Mononuclear cell (primary cell): ENCODE measurements around the gene XPA. TPM values are rescaled to one million over a fixed set of nuclear protein-coding genes. Genes with fewer than 3 reads are reported as not detected.

Experiments
- H3K27me3 ChIP-seq: 2 replicates; pipeline ENCODE4 v1.6.0; 2011; ENCODE audit warnings: low read length, control low read depth; ENCODE audit not compliant: insufficient read depth
- H3K4me1 ChIP-seq: 2 replicates; pipeline ENCODE4 v1.5.1; 2011; ENCODE audit warnings: mild to moderate bottlenecking, low read length, control low read depth; ENCODE audit not compliant: insufficient read depth
- H3K4me3 ChIP-seq: 2 replicates; pipeline ENCODE4 v1.5.1; 2011; ENCODE audit warnings: mild to moderate bottlenecking, low read length, moderate library complexity
- H3K9me3 ChIP-seq: 2 replicates; pipeline ENCODE4 v1.5.1; 2011; ENCODE audit warnings: low read depth, mild to moderate bottlenecking, control low read depth, low read length
- total RNA-seq: library from RNA; depleted of rRNA; stranded (reverse); fragments of >200 nt; gene quantifications from one replicate; pipeline ENCODE4 v1.2.3, GENCODE V29; 2012

Gene XPA
- total RNA-seq, 1 donor = 20.5 TPM

DNA sequence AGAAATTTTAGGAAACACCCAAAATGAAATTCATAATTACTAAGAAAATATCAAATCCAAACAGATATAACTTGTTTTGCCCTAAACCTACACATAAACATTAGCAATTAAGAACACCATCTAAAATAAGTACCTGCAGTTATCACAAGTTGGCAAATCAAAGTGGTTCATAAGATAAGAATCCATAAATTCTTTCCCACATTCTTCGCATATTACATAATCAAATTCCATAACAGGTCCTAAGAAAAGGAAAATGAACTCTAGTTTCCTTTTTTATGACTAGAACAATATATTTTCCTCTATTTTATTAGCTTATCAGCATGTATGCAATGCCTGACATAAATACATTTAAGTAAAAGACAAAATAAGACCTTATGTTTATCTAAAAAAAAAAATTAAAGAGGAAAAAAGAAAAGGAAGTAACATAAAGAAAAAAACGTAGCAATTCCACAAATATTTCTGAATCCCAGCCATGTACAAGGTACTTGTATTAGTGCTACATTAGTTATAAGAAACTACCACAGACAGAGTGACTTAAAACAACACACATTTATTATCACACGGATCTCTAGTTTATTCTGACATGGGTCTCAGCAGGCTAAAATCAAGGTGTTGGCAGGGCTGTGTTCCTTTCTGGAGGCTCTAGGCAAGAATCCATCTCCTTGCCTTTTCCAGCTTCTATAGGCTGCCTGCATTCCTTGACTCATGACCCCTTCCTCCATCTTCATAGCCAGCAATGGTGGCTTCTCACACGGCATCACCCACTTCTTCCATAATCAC lies 7.5 kb downstream of the XPA start:
- Histone ChIP-seq H3K4me1 (peaks cover 7% of the 10 kb centered on the region), H3K27me3 (no peaks in the 10 kb centered on the region), H3K9me3 (no peaks in the 10 kb centered on the region), H3K4me3 (no peak overlapping the region)

- no peak overlapping the region for H3K4me3 ChIP-seq
Observed at GRCh38 chr9:97688654-97689053, 8.5 kb downstream of the XPA start.

DNA sequence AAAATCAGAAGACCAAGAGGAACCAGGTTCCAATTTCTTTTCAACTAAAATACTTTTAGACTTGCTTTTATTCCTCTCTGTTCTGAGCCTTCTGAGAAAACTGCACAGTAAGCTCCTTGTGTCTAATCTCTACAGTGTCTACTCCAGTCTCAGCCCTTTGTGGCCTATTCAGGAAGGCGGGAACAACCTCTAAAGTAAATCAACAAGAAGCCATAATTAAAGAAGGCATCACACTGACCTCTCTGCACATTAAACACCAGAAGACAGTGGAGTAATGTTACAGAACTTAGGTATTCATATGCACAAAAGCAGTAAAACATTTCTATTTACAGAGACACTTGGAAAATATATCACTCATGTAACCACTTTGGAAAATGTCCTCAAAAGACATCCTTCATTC lies 14.9 kb downstream of the XPA start:
- H3K4me3 ChIP-seq = no peak overlapping the region
- H3K9me3 ChIP-seq = no peaks in the 10 kb centered on the region
- no peaks in the 10 kb centered on the region for H3K4me1 ChIP-seq
- H3K27me3 ChIP-seq = no peaks in the 10 kb centered on the region

More at GRCh38 chr9:97688654-97689053, 8.5 kb downstream of the XPA start:
- Histone ChIP-seq H3K9me3 (no peaks in the 10 kb centered on the region), H3K4me1 (no peaks in the 10 kb centered on the region), H3K27me3 (no peaks in the 10 kb centered on the region)

DNA sequence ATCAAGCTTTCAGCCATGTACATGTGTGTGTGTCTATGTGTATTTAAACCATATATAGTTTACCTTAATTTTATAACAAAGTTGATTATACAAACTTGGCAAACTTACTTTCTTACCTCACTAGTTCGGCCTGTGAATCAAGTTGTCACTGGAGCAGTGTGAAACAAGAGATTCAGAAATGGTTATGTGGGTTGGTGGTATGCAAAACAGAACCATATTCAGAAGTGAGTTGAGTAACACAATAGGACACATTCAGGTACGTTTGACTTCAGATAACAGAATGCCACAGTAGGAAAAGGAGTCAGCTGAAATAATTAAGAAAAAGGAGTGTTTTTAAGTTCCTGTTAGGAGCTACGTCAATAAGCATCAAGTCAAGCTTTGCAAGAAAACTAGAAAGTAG lies 21.5 kb downstream of the XPA start:
- H3K27me3 ChIP-seq = no peaks in the 10 kb centered on the region
- no peak overlapping the region for H3K4me3 ChIP-seq
- no peaks in the 10 kb centered on the region for H3K9me3 ChIP-seq
- no peaks in the 10 kb centered on the region for H3K4me1 ChIP-seq

GRCh38 chr9:97673922-97674321 lies 23.2 kb downstream of the XPA start:
- Histone ChIP-seq H3K27me3 (no peaks in the 10 kb centered on the region), H3K4me1 (no peaks in the 10 kb centered on the region), H3K4me3 (no peak overlapping the region), H3K9me3 (no peaks in the 10 kb centered on the region)

DNA sequence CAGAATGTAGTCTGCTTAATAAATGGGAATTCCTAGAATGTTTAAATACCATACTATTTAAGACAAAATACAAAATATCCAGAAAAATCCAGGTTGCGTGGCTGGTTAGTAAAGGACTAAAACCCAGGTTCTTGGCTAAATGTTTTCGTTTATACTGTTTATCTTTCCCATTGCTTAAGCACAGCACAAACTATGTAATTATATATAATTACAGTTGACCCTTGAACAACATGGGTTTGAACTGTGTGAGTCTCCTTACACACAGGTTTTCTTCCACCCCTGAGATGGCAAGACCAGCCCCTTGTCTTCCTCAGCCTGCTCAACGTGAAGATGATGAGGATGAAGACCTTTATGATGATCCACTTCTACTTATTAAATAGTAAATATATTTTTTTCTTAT lies 24.7 kb downstream of the XPA start:
- H3K9me3 ChIP-seq = no peaks in the 10 kb centered on the region
- H3K27me3 ChIP-seq = no peaks in the 10 kb centered on the region
- no peak overlapping the region for H3K4me3 ChIP-seq
- no peaks in the 10 kb centered on the region for H3K4me1 ChIP-seq

- no peaks in the 10 kb centered on the region for H3K4me1 ChIP-seq
- no peaks in the 10 kb centered on the region for H3K27me3 ChIP-seq
- no peak overlapping the region for H3K4me3 ChIP-seq
- H3K9me3 ChIP-seq = no peaks in the 10 kb centered on the region
Observed at GRCh38 chr9:97670586-97670985, 26.6 kb downstream of the XPA start.

DNA sequence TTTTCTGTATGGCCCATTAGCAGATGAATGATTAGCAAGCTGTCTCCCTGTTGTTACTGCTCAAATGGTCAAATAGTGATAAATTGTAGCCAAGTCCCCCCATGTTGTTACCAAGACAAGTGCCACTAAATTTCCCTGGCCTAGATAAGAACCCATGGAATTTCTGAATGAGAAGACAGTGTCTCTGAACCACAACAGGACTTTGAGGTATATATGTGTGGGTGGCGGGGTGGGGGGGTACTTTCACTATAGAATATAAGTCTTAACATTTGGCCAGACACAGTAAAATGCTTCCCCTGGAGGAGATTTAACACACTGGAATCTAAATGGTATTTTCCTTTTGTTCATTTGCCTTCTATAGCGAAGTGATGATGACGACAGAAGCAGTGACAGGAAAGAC lies 28.7 kb downstream of the XPA start:
- no peak overlapping the region for H3K4me3 ChIP-seq
- H3K27me3 ChIP-seq = no peaks in the 10 kb centered on the region
- no peaks in the 10 kb centered on the region for H3K4me1 ChIP-seq
- H3K9me3 ChIP-seq = no peaks in the 10 kb centered on the region

GRCh38 chr9:97666907-97667686 lies 30.0 kb downstream of the XPA start:
- Histone ChIP-seq H3K9me3 (no peaks in the 10 kb centered on the region), H3K27me3 (no peaks in the 10 kb centered on the region), H3K4me3 (no peak overlapping the region), H3K4me1 (no peaks in the 10 kb centered on the region)

DNA sequence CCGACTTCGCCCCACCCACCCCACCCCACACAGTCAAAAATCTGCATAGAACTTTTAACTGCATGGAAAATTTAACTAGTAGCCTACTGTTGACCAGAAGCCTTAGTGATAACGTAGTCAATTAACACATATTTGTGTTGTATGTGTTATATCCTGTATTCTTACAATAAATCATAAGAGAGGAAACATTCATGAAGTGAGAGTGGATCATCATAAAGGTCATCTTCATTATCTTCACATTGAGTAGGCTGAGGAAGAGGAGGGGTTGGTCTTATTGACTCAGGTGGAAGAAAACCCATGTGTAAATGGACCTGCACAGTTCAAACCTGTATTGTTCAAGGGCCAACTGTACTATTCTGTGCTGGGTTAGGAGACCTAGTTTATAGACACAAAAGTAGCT lies 31.4 kb downstream of the XPA start:
- H3K4me3 ChIP-seq = no peak overlapping the region
- H3K27me3 ChIP-seq = no peaks in the 10 kb centered on the region
- H3K4me1 ChIP-seq = no peaks in the 10 kb centered on the region
- no peaks in the 10 kb centered on the region for H3K9me3 ChIP-seq

DNA sequence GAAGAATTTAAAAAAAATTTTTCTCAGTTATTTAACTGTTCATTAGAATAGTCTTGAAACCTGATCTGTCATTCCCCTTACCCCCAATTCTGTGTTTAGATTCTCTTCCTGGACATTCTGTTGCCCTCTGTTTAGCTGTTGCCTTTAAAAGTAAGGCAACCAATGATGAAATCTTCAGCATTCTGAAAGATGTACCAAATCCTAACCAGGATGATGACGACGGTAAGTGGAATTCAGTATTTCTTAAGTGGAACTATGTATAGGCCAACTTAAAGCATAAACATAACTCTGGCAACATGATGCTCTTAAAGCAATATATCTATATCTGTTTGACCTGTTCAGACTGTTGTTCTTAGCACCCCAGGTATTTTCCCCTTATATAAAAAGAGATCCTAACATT lies 36.3 kb downstream of the XPA start:
- Histone ChIP-seq H3K4me1 (peaks cover 3% of the 10 kb centered on the region), H3K27me3 (no peaks in the 10 kb centered on the region), H3K4me3 (no peak overlapping the region), H3K9me3 (no peaks in the 10 kb centered on the region)

- Histone ChIP-seq H3K4me3 (no peak overlapping the region), H3K27me3 (no peaks in the 10 kb centered on the region), H3K4me1 (peaks cover 3% of the 10 kb centered on the region), H3K9me3 (no peaks in the 10 kb centered on the region)
Observed at GRCh38 chr9:97660340-97660739, 36.8 kb downstream of the XPA start.

DNA sequence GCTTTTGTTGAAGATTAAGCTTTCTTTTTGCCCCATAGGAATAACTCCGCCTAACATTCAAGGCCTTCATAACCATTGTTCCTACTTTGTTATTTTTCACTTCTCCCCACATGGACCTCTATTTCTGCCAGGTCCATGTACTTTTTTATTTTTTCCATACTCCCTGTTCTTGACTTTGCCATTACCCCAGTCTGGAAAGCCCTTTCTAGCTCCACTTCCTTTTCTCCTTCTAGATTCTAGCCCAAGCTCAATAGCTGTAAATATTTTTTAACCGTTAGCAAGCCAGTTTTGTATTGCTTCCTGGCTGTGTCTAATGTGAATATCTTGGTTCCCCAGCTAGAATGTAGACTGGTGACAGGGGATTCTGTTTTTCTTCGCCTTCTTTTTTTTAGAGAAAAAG lies 37.4 kb downstream of the XPA start:
- Histone ChIP-seq H3K4me3 (no peak overlapping the region), H3K4me1 (peaks cover 3% of the 10 kb centered on the region), H3K9me3 (no peaks in the 10 kb centered on the region), H3K27me3 (no peaks in the 10 kb centered on the region)

DNA sequence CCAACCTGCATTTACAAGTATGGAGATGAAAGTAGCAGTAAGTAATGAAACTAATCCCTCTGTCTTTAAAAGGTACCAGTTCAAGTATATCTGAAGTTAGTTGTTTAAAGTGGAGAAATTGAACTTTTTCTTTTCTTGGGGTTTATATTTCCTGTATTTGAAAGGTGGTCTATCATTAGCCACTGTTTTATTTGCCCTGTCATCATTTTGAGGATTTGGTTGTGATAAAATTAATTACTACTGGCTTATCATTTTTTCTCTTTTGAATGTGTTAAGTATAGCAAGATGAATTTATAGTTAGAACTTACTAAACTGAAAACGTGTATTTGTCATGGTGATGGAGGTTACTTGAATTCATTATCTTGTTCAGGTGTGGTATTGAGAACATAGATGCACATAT lies 38.4 kb downstream of the XPA start:
- peaks cover 3% of the 10 kb centered on the region for H3K4me1 ChIP-seq
- no peaks in the 10 kb centered on the region for H3K27me3 ChIP-seq
- H3K9me3 ChIP-seq = no peaks in the 10 kb centered on the region
- H3K4me3 ChIP-seq = no peak overlapping the region

DNA sequence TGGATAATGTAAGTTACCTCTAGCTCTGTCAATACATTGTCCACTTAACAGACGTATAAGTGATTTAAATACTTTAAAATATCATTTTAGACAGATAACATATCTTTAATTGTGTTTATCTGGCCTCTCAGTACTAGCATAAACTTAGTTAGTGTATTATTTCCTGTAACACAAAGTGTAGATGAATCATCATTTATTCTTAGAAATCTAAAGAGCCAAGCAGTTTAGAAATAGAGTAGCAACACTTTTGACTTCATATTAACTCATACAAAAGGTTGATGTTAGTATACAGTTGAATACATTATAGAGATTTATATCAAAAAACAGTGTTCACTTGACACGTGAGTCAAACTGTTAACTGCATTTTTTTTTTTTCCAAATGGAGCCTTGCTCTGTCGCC lies 45.5 kb downstream of the XPA start:
- Histone ChIP-seq H3K27me3 (no peaks in the 10 kb centered on the region), H3K4me3 (no peak overlapping the region), H3K4me1 (no peaks in the 10 kb centered on the region), H3K9me3 (no peaks in the 10 kb centered on the region)

DNA sequence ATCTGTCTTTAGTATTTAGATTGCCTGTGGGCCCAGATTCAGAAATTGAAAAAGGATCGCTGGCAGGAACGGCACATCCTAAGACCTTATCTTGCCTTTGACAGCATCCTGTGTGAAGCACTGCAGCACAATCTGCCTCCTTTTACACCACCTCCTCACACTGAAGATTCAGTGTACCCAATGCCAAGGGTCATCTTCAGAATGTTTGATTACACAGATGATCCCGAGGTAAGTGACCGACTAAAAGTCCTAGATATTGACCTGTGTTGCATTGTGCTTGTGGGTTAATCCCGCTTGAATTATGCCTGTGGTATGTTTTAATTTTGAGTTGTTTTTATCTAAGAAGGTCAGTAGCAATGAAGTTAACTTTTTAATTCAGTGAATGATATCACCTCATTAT lies 49.1 kb downstream of the XPA start:
- no peak overlapping the region for H3K4me3 ChIP-seq
- no peaks in the 10 kb centered on the region for H3K27me3 ChIP-seq
- no peaks in the 10 kb centered on the region for H3K4me1 ChIP-seq
- no peaks in the 10 kb centered on the region for H3K9me3 ChIP-seq
